Measurements from ENCODE around the gene ARHGEF1. TPM values are rescaled to one million over a fixed set of nuclear protein-coding genes. Genes with fewer than 3 reads are reported as not detected.

ARHGEF1 gene
- total and polyA plus RNA-seq, 2 experiments from 2014 or later = 40.1 to 49.9 TPM

- Histone ChIP-seq H3K4me1 (ENCODE audit: low read depth) (no peaks in the 10 kb centered on the region), H3K36me3 (no peaks in the 10 kb centered on the region), H3K27ac (no peak overlapping the region), H3K9me3 (ENCODE audit: low read depth) (no peaks in the 10 kb centered on the region), H3K27me3 (no peaks in the 10 kb centered on the region), H3K4me3 (peak overlapping the region; percentile 46)
- DNase-seq (ENCODE audit: low read depth in 1 of 2, low spot score in 1 of 2) = no peak
- TF ChIP-seq, protein P1, sequence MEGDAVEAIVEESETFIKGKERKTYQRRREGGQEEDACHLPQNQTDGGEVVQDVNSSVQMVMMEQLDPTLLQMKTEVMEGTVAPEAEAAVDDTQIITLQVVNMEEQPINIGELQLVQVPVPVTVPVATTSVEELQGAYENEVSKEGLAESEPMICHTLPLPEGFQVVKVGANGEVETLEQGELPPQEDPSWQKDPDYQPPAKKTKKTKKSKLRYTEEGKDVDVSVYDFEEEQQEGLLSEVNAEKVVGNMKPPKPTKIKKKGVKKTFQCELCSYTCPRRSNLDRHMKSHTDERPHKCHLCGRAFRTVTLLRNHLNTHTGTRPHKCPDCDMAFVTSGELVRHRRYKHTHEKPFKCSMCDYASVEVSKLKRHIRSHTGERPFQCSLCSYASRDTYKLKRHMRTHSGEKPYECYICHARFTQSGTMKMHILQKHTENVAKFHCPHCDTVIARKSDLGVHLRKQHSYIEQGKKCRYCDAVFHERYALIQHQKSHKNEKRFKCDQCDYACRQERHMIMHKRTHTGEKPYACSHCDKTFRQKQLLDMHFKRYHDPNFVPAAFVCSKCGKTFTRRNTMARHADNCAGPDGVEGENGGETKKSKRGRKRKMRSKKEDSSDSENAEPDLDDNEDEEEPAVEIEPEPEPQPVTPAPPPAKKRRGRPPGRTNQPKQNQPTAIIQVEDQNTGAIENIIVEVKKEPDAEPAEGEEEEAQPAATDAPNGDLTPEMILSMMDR (IDR thresholded peaks at IDR 0.05; ENCODE audit: low read depth, low read length) = no peak
These were observed 458 bp downstream of the ARHGEF1 start for GRCh38 chr19:41883463-41883820.

GRCh38 chr19:41883821-41884733 lies 1.1 kb downstream of the ARHGEF1 start:
- H3K27me3 ChIP-seq = no peaks in the 10 kb centered on the region
- H3K4me3 ChIP-seq = peak overlapping the region; percentile 46
- no peaks in the 10 kb centered on the region for H3K36me3 ChIP-seq
- H3K27ac ChIP-seq = no peak overlapping the region
- H3K4me1 ChIP-seq (ENCODE audit: low read depth) = no peaks in the 10 kb centered on the region
- no peaks in the 10 kb centered on the region for H3K9me3 ChIP-seq (ENCODE audit: low read depth)
- peak; percentile 97 to 98 for DNase-seq (ENCODE audit: low read depth in 1 of 2, low spot score in 1 of 2)
- TF ChIP-seq, protein P1 (IDR thresholded peaks at IDR 0.05; ENCODE audit: low read depth, low read length) = peak; percentile 28

GRCh38 chr19:41886761-41887710 lies 4.1 kb downstream of the ARHGEF1 start:
- Histone ChIP-seq H3K4me3 (no peak overlapping the region), H3K4me1 (ENCODE audit: low read depth) (no peaks in the 10 kb centered on the region)

DNA sequence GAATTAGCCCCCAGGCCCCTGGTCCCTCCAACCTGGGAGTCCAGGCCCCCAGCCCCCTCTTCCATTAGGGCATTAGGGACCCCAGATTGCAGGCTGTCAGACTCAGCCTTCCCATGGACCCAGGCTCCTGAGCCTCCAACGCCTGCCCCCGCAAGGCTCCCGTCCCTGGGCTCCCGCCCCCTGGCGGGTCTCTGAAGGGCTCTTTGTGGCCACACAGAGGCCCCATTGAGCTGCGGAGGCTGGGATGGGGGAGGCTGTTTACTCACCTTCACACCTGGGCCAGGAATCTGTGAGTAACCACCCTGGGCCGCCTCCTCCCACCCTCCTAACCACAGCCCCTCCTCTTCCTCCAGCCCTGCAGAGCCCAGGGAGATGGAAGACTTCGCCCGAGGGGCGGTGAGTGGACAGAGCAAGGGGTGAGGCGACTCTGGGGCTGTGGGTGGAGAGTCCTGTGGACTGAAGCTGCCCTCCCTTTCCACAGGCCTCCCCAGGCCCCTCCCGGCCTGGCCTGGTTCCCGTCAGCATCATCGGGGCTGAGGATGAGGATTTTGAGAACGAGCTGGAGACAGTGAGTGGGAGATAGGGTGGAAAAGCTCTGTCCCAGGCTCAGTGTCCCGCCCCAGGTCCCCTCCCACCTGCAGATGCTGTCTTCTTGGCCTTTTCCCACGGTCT lies 4.9 kb downstream of the ARHGEF1 start:
- peak in 1 of 2 donors; percentile 46 for DNase-seq (ENCODE audit: low read depth in 1 of 2, low spot score in 1 of 2)
- TF ChIP-seq, protein P1 (IDR thresholded peaks at IDR 0.05; ENCODE audit: low read depth, low read length) = no peak
- no peak overlapping the region for H3K27ac ChIP-seq

More at GRCh38 chr19:41886761-41887710, 4.1 kb downstream of the ARHGEF1 start:
- H3K36me3 ChIP-seq = no peaks in the 10 kb centered on the region
- TF ChIP-seq, protein P1 (IDR thresholded peaks at IDR 0.05; ENCODE audit: low read depth, low read length) = no peak
- DNase-seq (ENCODE audit: low read depth in 1 of 2, low spot score in 1 of 2) = no peak
- H3K27ac ChIP-seq = no peak overlapping the region
- H3K27me3 ChIP-seq = no peaks in the 10 kb centered on the region
- no peaks in the 10 kb centered on the region for H3K9me3 ChIP-seq (ENCODE audit: low read depth)

DNA sequence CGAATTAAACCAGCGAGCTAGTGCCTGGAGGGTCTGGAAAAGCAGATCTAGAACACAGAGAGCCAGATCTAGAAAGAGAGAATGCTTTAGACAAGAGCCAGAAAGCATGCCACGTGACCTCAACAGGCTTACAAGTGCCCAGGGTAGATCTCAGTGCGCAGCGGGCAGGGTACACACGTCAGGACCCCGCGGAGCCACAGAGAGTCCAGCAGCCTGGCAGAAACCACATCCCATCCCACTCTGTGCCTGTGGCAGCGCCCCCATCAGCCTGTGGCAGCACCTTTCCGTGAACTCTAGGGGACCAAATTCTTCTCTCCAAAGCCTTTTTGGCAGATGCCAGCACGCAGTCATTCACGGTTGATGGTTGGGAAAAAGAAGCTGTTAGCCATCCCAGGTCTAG lies 5.9 kb downstream of the ARHGEF1 start:
- TF ChIP-seq, protein P1 (IDR thresholded peaks at IDR 0.05; ENCODE audit: low read depth, low read length) = no peak
- H3K9me3 ChIP-seq (ENCODE audit: low read depth) = no peaks in the 10 kb centered on the region
- no peaks in the 10 kb centered on the region for H3K36me3 ChIP-seq
- no peak overlapping the region for H3K27ac ChIP-seq
- no peaks in the 10 kb centered on the region for H3K4me1 ChIP-seq (ENCODE audit: low read depth)
- no peaks in the 10 kb centered on the region for H3K27me3 ChIP-seq
- no peak for DNase-seq (ENCODE audit: low read depth in 1 of 2, low spot score in 1 of 2)
- H3K4me3 ChIP-seq = no peak overlapping the region

More for the DNA sequence above, 4.9 kb downstream of the ARHGEF1 start:
- H3K4me3 ChIP-seq = no peak overlapping the region
- no peaks in the 10 kb centered on the region for H3K4me1 ChIP-seq (ENCODE audit: low read depth)
- H3K36me3 ChIP-seq = no peaks in the 10 kb centered on the region
- no peaks in the 10 kb centered on the region for H3K9me3 ChIP-seq (ENCODE audit: low read depth)
- no peaks in the 10 kb centered on the region for H3K27me3 ChIP-seq
